NCI-H2196 treated with DMSO at 0.1 percent for 48 hours (cell line): ENCODE measurements around the gene BAZ1A.
"Not testable (repeated sequence)": the region's sequence is repeated elsewhere in the genome, so short reads cannot be mapped to it uniquely, and the experiment has no call there.

Experiments used
- DNase-seq: peaks from one replicate; lab custom pipeline; 2025; ENCODE audit not compliant: unreplicated experiment; lab: John Stamatoyannopoulos, UW

Gene BAZ1A

DNA sequence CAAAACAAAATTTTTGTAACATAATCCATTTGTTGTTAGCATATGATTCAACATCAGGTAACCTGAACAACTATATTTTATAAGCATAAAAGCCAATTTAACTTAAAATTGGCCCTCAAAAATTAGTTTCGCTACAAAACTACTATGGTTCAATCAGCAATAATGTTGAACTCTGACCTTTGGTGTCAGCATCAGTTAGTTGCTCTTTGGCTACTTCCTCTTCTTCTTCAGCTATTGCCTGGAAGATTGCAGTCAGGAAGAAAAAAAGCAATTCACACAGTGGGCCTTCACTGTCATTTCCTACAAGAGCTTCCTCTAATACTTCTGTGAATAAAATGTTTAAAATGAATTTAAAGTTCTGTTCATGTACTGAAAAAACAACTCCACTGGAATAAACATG is 82.6 kb downstream of the BAZ1A start:
- DNase-seq: no peak

- DNase-seq: no peak
These were observed 89.7 kb downstream of the BAZ1A start for GRCh38 chr14:34785223-34786006.

GRCh38 chr14:34782031-34782430 is 93.1 kb downstream of the BAZ1A start:
- no peak for DNase-seq

- DNase-seq: no peak
These were observed 93.9 kb downstream of the BAZ1A start for GRCh38 chr14:34781242-34781641.

GRCh38 chr14:34780646-34781045 is 94.5 kb downstream of the BAZ1A start:
- no peak for DNase-seq

DNA sequence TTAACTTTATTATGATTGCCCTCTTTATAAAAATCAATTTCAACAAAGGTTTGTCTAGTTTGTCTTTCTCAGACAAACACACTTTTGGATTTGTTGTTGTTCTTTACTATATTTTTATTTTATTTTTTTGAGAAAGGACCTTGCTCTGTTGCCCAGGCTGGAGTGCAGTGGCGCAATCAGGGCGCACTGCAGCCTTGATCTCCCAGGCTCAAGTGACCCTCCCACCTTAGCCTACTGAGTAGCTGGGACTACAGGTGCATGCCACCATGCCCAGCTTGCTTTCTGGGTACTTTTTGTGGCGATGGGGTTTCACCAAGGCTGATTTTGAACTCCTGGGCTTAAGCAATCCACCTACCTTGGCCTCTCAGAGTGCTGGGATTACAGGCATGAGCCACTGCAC is 96.4 kb downstream of the BAZ1A start:
- DNase-seq: no peak

- no peak for DNase-seq
These were observed 98.5 kb downstream of the BAZ1A start for GRCh38 chr14:34776611-34777010.

GRCh38 chr14:34775922-34776321 is 99.2 kb downstream of the BAZ1A start:
- DNase-seq: no peak

GRCh38 chr14:34775342-34775741 is 99.8 kb downstream of the BAZ1A start:
- no peak for DNase-seq

DNA sequence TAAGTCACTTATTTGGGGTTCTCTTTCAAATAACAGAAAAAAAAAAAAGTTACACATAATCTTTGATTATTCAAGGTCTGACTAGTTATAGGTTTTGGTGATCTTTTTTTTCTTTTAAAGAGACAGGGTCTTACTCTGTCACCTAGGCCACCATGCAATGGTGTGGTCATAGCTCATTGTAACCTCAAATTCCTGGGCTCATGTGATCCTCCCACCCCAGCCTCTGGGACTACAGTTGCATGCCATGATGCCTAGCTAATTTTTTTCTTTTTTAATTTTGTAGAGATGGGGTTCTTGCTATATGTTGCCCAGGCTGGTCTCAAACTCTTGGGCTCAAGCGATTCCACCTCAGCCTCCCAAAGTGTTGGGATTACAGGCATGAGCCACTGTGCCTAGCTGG is 104.3 kb downstream of the BAZ1A start:
- no peak for DNase-seq

GRCh38 chr14:34766606-34767005 is 108.6 kb downstream of the BAZ1A start:
- DNase-seq: no peak

GRCh38 chr14:34766060-34766459 is 109.1 kb downstream of the BAZ1A start:
- DNase-seq: no peak

DNA sequence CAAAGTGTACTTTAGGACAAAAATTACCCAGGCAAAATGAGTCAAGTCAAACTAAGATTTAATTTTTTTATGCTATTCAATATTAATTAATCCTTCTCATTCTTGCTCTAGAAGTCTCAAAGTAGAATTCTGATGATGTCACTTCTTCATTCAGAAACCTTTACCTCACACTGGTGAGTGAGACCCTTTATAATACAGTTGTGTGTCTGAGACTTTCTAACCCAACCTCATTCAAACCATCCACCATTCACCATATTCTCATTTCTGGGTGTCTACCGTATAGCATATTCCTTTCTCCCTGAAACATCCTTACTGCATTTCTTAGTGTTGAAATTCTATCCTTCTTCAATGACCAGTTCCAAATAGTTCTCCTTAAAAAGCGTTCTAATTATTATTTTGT is 119.9 kb downstream of the BAZ1A start:
- no peak for DNase-seq

GRCh38 chr14:34754687-34755086 is 120.5 kb downstream of the BAZ1A start:
- DNase-seq: no peak

DNA sequence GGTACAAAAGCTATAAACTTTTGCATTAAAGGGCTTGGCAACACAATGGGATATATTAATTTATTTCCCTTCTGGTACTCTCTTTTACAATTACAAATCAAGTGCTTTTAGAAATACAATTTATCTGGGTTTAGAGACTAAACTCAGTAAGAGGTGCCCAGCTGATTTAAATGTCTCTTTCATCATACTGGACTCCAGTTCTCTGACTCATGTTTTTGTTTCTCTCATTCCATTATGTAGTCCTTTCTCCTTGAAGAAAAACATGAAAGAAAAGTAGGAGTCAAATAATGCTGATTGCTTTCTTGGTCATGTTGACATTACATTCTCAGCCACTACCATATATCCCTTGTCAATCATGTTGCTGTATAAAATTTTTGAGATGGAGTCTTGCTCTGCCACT is 124.5 kb downstream of the BAZ1A start:
- DNase-seq: no peak

- DNase-seq: no peak
These were observed 124.9 kb downstream of the BAZ1A start for GRCh38 chr14:34750233-34750632.

DNA sequence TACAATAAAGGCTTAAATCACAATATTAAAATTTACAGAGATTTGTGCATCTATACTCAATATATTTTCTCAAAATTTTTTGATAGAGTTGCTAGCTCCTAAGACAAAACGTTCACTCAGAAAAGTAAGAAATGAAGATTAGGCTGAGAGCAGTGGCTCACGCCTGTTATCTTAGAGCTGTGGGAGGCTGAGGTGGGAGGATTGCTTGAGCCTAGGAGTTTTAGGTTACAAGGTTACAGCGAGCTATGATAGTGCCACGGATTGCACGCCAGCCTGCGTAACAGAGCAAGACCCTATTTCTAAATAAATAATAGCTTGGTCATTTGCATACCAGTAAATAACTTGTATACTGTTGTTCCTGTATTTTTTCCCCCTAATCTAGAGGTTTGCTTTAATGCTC is 125.8 kb downstream of the BAZ1A start:
- DNase-seq: no peak

- DNase-seq: no peak
These were observed 132.7 kb downstream of the BAZ1A start for GRCh38 chr14:34742270-34743115.

GRCh38 chr14:34741840-34742239 is 133.3 kb downstream of the BAZ1A start:
- no peak for DNase-seq

- not testable (repeated sequence) for DNase-seq
These were observed 135.0 kb downstream of the BAZ1A start for GRCh38 chr14:34740139-34740538.

DNA sequence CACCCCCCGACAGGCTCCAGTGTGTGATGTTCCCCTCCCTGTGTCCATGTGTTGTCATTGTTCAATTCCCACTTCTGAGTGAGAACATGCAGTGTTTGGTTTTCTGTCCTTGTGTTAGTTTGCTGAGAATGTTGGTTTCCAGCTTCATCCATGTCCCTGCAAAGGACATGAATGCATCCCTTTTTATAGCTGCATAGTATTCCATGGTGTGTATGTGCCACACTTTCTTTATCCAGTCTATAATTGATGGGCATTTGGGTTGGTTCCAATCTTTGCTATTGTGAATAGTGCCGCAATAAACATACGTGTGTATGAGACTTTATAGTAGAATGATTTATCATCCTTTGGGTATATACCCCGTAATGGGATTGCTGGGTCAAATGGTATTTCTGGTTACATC is 138.1 kb downstream of the BAZ1A start:
- not testable (repeated sequence) for DNase-seq

DNA sequence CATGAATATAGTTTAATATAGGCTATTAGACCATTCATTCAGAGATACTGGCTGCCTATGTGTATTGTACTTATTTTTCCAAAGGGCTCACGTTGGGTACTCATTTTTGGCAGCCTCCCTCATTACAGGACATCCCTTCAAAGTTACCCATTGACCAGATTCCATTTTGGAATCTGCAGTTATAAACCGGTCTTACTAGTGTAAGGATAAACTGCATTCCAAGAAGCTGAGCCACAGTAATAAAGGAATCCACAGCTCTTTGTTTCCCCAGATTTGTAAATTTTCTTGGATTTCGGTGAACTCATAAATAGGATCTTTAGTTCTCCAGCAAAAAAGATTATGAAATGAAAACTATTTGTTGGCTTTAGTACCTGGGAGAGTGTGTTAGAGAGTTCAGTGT is 141.9 kb downstream of the BAZ1A start:
- DNase-seq: no peak
